Measurements from ENCODE around the gene UBE3B.
A peak's percentile ranks its signal among the peaks of the same experiment; 100 is the strongest.

The UBE3B gene

GRCh38 chr12:109512608-109513007 is 35.2 kb downstream of the UBE3B start:
- FAIRE-seq (no peak), DNase-seq (ENCODE audit: insufficient read length) (no peak)
- no peak for TF ChIP-seq POLR2A (IDR thresholded peaks at IDR 0.05; ENCODE audit: low read depth, low read length)

- DNase-seq (ENCODE audit: insufficient read length) = no peak
- no peak for TF ChIP-seq POLR2AphosphoS5 (IDR thresholded peaks at IDR 0.05; ENCODE audit: low read depth, low read length)
Measured at GRCh38 chr12:109513051-109513450, 35.6 kb downstream of the UBE3B start.

GRCh38 chr12:109513977-109514376 is 36.5 kb downstream of the UBE3B start:
- TF ChIP-seq TAF1 (IDR thresholded peaks at IDR 0.05; ENCODE audit: borderline replicate concordance, low read depth, low read length) (no peak), POLR2A (IDR thresholded peaks at IDR 0.05; ENCODE audit: low read depth, low read length) (no peak), POLR2AphosphoS5 (IDR thresholded peaks at IDR 0.05; ENCODE audit: low read depth, low read length) (no peak)
- FAIRE-seq (no peak), DNase-seq (ENCODE audit: insufficient read length) (no peak)

More at GRCh38 chr12:109513051-109513450, 35.6 kb downstream of the UBE3B start:
- no peak for FAIRE-seq

- no peak for DNase-seq (ENCODE audit: insufficient read length)
- no peak for TF ChIP-seq POLR2A (IDR thresholded peaks at IDR 0.05; ENCODE audit: low read depth, low read length)
- no peak for FAIRE-seq
Measured at GRCh38 chr12:109517619-109518018, 40.2 kb downstream of the UBE3B start.

- FAIRE-seq (peak; percentile 50), DNase-seq (ENCODE audit: insufficient read length) (no peak)
- TF ChIP-seq POLR2A (IDR thresholded peaks at IDR 0.05; ENCODE audit: low read depth, low read length) = no peak
- no peak for TF ChIP-seq TAF1 (IDR thresholded peaks at IDR 0.05; ENCODE audit: borderline replicate concordance, low read depth, low read length)
- TF ChIP-seq POLR2AphosphoS5 (IDR thresholded peaks at IDR 0.05; ENCODE audit: low read depth, low read length) = no peak
Measured at GRCh38 chr12:109518820-109519665, 41.6 kb downstream of the UBE3B start.

GRCh38 chr12:109519787-109520186 is 42.4 kb downstream of the UBE3B start:
- DNase-seq (ENCODE audit: insufficient read length) (no peak), FAIRE-seq (no peak)
- TF ChIP-seq POLR2A (IDR thresholded peaks at IDR 0.05; ENCODE audit: low read depth, low read length) = no peak

- FAIRE-seq (no peak), DNase-seq (ENCODE audit: insufficient read length) (no peak)
- TF ChIP-seq TAF1 (IDR thresholded peaks at IDR 0.05; ENCODE audit: borderline replicate concordance, low read depth, low read length) (no peak), POLR2A (IDR thresholded peaks at IDR 0.05; ENCODE audit: low read depth, low read length) (no peak), POLR2AphosphoS5 (IDR thresholded peaks at IDR 0.05; ENCODE audit: low read depth, low read length) (no peak)
Measured at GRCh38 chr12:109521831-109522230, 44.4 kb downstream of the UBE3B start.

GRCh38 chr12:109523071-109523470 is 45.6 kb downstream of the UBE3B start:
- FAIRE-seq (no peak), DNase-seq (ENCODE audit: insufficient read length) (no peak)
- TF ChIP-seq POLR2AphosphoS5 (IDR thresholded peaks at IDR 0.05; ENCODE audit: low read depth, low read length) = no peak
- TF ChIP-seq POLR2A (IDR thresholded peaks at IDR 0.05; ENCODE audit: low read depth, low read length) = no peak
- TF ChIP-seq TAF1 (IDR thresholded peaks at IDR 0.05; ENCODE audit: borderline replicate concordance, low read depth, low read length) = no peak

GRCh38 chr12:109523504-109523903 is 46.1 kb downstream of the UBE3B start:
- FAIRE-seq = no peak
- DNase-seq (ENCODE audit: insufficient read length) = no peak
- TF ChIP-seq POLR2AphosphoS5 (IDR thresholded peaks at IDR 0.05; ENCODE audit: low read depth, low read length) = no peak
- no peak for TF ChIP-seq POLR2A (IDR thresholded peaks at IDR 0.05; ENCODE audit: low read depth, low read length)
- no peak for TF ChIP-seq TAF1 (IDR thresholded peaks at IDR 0.05; ENCODE audit: borderline replicate concordance, low read depth, low read length)

- no peak for TF ChIP-seq TAF1 (IDR thresholded peaks at IDR 0.05; ENCODE audit: borderline replicate concordance, low read depth, low read length)
- no peak for TF ChIP-seq POLR2AphosphoS5 (IDR thresholded peaks at IDR 0.05; ENCODE audit: low read depth, low read length)
- TF ChIP-seq POLR2A (IDR thresholded peaks at IDR 0.05; ENCODE audit: low read depth, low read length) = no peak
- FAIRE-seq (no peak), DNase-seq (ENCODE audit: insufficient read length) (no peak)
Measured at GRCh38 chr12:109524466-109525278, 47.2 kb downstream of the UBE3B start.

GRCh38 chr12:109525279-109525585 is 47.8 kb downstream of the UBE3B start:
- TF ChIP-seq POLR2A (IDR thresholded peaks at IDR 0.05; ENCODE audit: low read depth, low read length) (no peak), POLR2AphosphoS5 (IDR thresholded peaks at IDR 0.05; ENCODE audit: low read depth, low read length) (no peak), TAF1 (IDR thresholded peaks at IDR 0.05; ENCODE audit: borderline replicate concordance, low read depth, low read length) (no peak)
- DNase-seq (ENCODE audit: insufficient read length) = no peak
- no peak for FAIRE-seq

GRCh38 chr12:109527489-109528123 is 50.2 kb downstream of the UBE3B start:
- TF ChIP-seq POLR2AphosphoS5 (IDR thresholded peaks at IDR 0.05; ENCODE audit: low read depth, low read length) (no peak), POLR2A (IDR thresholded peaks at IDR 0.05; ENCODE audit: low read depth, low read length) (no peak), TAF1 (IDR thresholded peaks at IDR 0.05; ENCODE audit: borderline replicate concordance, low read depth, low read length) (no peak)
- DNase-seq (ENCODE audit: insufficient read length) (no peak), FAIRE-seq (no peak)
